GM10248 (cell line): ENCODE measurements around the gene FGR.

Experiments used
- CTCF ChIA-PET: fragments of 300-600 bp; sonication (Branson Sonifier 250); formaldehyde crosslinking; extraction: SDS; loops from one replicate; lab custom pipeline; 2021; ENCODE audit warnings: antibody characterized with exemption; lab: Yijun Ruan, JAX
- POLR2A ChIA-PET: fragments of 350-650 bp; sonication (Branson Sonifier 250); formaldehyde crosslinking; extraction: SDS; loops from one replicate; lab custom pipeline; 2020; ENCODE audit warnings: antibody characterized with exemption; lab: Yijun Ruan, JAX
- DNase-seq: peaks from one replicate; pipeline ENCODE4 v3.0.0; 2012; ENCODE audit errors: extremely low spot score
- CTCF ChIP-seq: IDR thresholded peaks from 2 replicates; pipeline ENCODE4 v1.5.1; 2012; ENCODE audit warnings: mild to moderate bottlenecking, low read depth; ENCODE audit errors: extremely low read depth, missing control alignments, control extremely low read depth

Gene FGR

DNA sequence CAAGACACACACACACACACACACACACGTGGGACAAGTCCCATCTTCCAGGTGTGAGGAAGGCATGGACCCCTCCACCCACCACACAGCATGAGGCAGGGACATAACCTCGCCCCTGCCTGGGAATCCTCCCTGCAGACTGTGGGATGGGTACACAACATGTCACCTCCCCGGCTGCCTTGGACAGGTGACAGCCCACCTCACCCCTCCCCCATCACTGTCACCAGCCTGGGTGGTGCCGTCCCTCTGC is 71.7 kb downstream of the FGR start:
- no peak for TF ChIP-seq CTCF
- ChIA-PET CTCF (interaction anchor here (0.9 to 1.9 kb wide), 4 partner anchors 11 to 106 kb away, joined by 3 to 5 read pairs (median 3); partner anchors contain the start of gene AHDC1), POLR2A (no interaction called here)
- no peak for DNase-seq

DNA sequence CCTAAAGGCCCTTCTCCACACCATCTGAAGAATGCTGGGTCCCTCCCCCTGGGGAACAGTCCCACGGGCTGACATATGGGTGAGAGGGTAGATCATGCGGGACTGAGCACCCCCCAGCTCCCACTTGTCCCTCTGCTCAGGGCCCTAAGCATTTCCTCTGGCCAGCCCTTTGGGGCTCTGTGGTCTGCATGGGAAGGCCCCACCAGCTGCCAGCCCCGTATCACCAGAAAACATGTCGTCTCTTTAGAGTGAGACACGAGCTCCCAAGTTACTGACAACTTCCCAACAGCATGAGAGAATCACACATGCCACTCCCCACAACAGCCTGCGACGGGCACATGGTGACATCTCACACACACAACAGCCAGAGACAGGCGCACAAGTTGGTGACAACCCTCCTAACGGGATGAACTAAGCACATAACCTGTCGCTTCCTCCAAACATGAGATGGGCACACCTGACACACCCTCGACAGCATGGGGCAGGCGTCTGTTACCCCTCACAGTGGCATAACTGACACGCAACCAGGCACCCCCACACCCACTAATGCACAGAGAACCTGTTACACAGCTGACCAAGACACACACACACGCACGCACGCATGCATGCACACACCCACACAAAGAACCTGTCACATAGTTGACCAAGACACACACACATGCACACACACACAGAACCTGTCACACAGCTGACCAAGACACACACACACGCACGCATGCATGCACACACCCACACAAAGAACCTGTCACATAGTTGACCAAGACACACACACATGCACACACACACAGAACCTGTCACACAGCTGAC is 72.2 kb downstream of the FGR start:
- POLR2A ChIA-PET, result no interaction called here
- CTCF ChIA-PET, result interaction anchor here (0.9 to 1.9 kb wide), 4 partner anchors 10 to 106 kb away, joined by 3 to 5 read pairs (median 3); partner anchors contain the start of gene AHDC1

More for the DNA sequence above, 72.2 kb downstream of the FGR start:
- DNase-seq, result no peak
- TF ChIP-seq CTCF, result no peak
